Pulmonary artery endothelial cell (primary cell): ENCODE results near the gene HECTD2. TPM values are rescaled to one million over a fixed set of nuclear protein-coding genes. Genes with fewer than 3 reads are reported as not detected.
"Not testable (repeated sequence)": the region's sequence is repeated elsewhere in the genome, so short reads cannot be mapped to it uniquely, and the experiment has no call there.

ENCODE experiments used
- DNase-seq: peaks from one replicate; pipeline ENCODE4 v3.0.0-alpha.2; 2011; ENCODE audit warnings: low read depth, low spot score
- total RNA-seq: library from RNA; depleted of rRNA; stranded (reverse); fragments of >200 nt; gene quantifications from 2 replicates; pipeline ENCODE4 v1.2.3, GENCODE V29; 2014

HECTD2 gene
- 3.4 and 7.3 TPM in 2 replicates for total RNA-seq

DNA sequence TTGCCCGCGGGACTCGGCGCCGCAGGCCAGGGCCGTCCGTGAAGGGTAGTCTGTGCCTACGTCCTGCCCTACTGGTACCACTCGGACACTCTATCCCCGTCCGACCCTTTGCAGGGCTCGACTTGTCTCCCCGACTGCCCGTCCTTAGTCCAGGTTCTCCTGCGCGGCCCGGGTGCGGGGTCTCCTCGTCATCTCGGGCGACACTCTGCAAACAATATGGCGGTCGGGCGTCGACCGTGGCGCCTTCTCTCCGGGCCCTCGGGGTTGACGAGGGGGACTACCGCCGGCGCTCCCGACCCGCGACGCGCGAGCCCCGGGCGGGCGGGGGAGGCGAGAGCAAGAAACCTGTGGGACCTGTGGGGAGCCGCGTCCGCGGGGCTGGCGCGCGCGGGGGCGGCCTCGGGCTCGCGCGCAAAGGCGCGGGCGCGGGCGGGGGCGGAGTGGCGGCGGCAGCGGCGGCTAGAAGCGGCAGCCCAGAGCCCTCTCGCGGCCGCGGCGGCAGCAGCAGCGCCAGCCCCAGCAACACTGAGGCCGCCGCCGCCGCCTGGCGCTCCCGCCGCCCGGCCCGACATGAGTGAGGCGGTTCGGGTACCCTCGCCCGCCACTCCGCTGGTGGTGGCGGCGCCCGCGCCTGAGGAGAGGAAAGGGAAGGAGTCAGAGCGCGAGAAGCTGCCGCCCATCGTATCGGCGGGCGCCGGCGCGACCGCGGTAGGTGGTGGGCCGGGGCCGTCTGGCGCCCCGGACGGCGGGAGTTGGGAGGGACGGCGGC, at the start of gene HECTD2:
HECTD2 (plus strand) TSS at position 476 of the 769 bp plus-strand sequence; CDS start at position 571, 95 bp downstream.
- peak; percentile 26 for DNase-seq

DNA sequence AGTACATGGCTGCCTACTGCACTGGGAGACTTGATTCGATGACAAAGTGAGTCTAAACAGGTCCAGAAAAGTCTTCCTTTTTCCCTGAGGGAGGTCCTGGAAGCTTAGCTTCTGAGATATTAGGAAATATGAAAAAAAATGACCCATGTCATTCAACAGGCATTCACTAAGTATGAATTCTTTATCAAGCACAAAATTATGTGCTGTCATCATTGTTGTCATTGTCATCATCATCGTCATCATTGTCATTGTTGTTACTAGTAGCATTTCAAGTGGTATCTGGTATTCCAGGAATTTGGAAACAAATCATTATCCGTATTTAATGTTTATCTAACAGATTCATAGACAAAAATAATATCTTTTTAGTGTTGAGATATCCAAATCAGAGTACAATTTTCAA, 49.7 kb upstream of the HECTD2 start:
- no peak for DNase-seq

DNA sequence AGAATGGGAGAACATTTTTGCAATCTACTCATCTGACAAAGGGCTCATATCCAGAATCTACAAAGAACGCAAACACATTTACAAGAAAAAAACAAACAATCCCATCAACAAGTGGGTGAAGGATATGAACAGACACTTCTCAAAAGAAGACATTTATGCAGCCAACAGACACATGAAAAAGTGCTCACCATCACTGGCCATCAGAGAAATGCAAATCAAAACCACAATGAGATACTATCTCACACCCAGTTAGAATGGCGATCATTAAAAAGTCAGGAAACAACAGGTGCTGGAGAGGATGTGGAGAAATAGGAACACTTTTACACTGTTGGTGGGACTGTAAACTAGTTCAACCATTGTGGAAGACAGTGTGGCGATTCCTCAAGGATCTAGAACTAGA, 44.6 kb upstream of the HECTD2 start:
- not testable (repeated sequence) for DNase-seq

DNA sequence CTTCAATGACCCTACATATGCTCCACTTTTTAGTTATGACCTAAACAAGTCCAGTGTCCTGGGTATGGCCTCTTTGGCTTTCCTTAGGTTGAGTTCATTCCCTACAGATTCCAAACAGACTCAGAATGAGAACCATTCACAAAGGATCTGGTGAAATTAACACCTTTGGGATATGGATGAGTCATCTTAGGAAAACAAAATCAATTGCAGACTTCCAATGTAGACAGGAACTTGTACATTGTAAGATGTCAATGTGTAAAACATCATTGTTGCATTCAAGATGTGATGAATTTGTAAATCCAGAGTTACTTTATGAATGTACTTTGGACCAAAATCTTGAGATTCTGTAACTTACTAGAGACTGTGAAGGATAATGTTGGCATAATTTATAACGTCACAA, 43.4 kb upstream of the HECTD2 start:
- no peak for DNase-seq

GRCh38 chr10:91367127-91367531, 43.0 kb upstream of the HECTD2 start:
- DNase-seq, result no peak

DNA sequence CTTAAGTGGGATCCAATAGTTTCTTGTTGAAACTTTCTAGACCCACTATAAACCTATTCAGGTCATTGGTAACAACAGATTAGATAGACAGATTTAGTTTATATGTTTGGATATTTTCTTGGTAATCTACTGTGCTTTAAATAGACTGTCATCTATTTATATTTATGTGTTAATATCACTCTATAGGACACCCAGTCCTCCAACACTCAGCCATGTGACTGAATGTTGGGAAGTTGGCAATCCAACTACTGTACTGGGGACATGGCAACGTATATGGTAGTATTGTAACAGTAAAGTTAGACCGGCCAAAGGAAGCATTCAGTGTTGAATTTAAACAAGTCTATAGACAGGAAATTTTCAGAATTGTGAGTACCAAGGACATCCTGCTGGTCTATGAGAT, 42.6 kb upstream of the HECTD2 start:
- DNase-seq, result no peak

GRCh38 chr10:91369978-91370589, 40.1 kb upstream of the HECTD2 start:
- not testable (repeated sequence) for DNase-seq

DNA sequence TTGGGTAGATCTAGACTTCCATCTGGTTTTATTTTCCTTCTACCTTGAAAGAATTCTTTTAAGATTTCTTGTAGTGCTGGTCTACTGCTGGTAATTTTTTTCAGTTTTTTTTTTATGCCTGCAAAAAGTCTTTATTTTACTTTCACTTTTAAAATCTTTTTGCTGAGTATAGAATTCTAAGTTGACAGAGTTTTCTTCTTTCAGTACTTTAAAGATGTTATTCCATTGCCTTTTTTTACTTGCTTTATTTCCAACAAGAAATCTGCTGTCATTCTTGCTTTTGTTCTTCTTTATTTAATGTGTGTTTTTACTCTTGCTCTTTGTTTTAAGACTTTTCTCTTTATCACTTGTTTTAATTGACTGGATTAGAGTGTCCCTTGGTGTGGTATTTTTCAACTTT, 36.1 kb upstream of the HECTD2 start:
- no peak for DNase-seq

DNA sequence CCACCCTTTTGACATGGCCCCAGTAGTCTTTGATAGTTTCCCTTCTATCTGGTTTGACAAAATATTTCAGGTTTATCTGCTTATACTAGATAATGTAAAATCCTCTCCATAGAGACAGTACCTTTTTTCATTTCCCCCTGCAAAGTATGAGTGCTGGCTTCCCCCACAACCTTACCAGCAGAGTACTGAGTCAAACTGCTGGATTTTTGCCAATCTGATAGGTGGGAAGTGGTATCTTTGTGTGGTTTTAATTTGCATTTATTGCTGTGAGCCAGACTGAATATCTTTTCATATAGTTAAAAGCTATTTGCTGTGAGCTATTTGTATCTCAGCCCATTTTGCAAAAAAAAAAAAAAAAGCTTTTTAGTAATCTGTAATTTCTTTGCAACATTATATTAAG, 32.1 kb upstream of the HECTD2 start:
- DNase-seq, result no peak

GRCh38 chr10:91380873-91381256, 29.3 kb upstream of the HECTD2 start:
- DNase-seq, result no peak

- no peak for DNase-seq
These were observed 28.8 kb upstream of the HECTD2 start for GRCh38 chr10:91381257-91381891.

DNA sequence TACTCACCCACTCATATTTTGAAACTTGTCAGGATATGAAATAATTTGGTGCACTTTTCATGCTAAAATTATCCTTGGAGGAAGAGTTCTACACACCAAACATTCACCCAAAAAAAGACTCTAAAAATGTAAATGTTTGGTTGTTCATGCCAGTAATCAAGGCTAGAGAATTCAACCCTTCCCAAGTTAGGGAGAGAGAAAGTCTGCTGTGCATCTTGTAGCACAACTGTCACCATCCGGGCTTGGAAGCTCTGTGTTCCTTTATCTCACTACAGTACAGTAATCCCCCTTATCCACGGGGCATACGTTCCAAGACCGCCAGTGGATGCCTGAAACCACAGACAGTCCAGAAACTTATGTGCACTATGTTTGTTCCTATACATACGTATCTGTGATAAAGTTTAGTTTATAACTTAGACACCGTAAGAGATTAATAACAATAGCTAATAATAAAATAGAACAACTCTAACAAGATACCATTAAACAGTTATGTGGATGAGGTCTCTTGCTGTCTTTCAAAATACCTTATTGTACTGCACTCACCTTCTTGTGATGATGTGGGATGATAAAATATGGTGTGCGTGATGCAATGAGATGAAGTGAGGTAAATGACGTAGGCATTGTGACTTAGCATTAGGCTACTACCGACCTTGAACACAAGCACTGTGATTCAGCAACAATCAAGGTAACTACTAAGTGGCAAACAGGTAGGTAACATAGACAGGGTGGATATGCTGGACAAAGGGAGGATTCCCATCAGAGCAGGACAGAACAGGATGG, 24.6 kb upstream of the HECTD2 start:
- DNase-seq, result no peak

DNA sequence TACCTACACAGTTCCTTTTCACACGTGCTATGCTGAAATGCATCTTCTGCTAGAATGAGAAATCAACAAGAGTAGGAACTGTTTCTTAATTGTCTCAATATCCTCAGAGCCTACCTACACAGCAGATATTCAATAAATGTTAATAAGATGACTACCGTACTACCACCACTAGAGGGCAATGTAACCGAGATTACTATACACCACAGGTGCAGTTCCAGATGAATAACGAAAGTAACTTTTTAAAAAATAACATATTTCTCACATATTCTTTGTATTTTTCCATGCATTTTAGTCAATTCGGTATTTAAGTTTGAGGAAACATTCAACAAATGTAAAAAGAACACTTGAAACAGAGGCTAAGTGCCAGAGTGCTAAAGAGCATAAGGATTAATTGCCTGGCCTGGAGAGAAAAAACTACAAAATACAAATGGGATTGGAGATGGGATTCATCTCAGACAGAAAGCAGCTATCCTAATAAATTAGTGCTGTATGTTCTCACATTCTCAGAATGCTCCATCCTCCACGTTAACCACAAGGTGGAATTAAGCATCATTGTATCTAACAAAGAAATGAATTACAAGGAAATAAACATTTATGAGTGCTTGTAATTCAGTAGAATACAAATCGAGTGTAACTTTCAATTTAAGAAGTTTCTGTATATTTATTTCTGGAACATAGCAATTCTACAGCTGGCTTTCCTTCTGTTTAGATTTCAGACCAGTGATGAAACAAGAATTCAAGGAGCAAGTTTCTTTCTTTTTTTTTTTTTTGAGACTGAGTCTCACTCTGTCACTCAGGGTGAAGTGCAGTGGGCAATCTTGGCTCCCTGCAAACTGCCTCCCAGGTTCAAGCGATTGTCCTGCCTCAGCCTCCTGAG, 20.3 kb upstream of the HECTD2 start:
- DNase-seq, result no peak

DNA sequence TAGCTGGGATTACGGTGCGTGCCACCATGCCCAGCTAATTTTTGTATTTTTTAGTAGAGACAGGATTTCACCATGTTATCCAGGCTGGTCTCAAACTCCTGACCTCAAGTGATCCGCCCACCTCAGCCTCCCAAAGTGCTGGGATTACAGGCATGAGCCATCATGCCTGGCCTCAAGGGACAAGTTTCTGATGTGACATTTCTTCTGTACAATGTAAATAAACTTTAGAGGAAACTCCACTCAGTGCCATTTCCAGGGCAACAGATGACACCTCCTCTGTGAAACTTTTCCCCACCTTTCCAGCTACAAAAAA, 19.7 kb upstream of the HECTD2 start:
- DNase-seq, result not testable (repeated sequence)

DNA sequence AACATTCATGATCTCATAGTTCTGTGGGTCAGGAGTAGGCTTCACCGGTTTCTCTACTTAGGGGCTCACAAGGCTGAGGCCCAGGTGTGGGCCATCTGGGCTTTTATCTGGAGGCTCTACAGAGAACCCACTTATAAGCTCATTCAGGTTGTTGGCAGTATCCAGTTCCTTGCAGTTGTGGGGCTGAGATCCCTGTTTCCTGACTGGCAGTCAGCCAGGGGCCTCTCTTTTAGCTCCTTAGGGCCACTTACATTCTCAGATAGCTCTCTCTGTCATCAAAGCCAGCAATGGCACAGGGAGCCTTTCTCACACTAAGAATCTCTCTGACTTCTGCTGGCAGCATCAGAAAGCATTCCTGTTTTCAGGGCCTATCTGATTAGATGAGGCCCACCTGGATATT, 18.2 kb upstream of the HECTD2 start:
- no peak for DNase-seq

- no peak for DNase-seq
These were observed 3.8 kb upstream of the HECTD2 start for GRCh38 chr10:91406322-91406721.

- DNase-seq, result peak; percentile 66
These were observed 875 bp upstream of the HECTD2 start for GRCh38 chr10:91409069-91409868.

DNA sequence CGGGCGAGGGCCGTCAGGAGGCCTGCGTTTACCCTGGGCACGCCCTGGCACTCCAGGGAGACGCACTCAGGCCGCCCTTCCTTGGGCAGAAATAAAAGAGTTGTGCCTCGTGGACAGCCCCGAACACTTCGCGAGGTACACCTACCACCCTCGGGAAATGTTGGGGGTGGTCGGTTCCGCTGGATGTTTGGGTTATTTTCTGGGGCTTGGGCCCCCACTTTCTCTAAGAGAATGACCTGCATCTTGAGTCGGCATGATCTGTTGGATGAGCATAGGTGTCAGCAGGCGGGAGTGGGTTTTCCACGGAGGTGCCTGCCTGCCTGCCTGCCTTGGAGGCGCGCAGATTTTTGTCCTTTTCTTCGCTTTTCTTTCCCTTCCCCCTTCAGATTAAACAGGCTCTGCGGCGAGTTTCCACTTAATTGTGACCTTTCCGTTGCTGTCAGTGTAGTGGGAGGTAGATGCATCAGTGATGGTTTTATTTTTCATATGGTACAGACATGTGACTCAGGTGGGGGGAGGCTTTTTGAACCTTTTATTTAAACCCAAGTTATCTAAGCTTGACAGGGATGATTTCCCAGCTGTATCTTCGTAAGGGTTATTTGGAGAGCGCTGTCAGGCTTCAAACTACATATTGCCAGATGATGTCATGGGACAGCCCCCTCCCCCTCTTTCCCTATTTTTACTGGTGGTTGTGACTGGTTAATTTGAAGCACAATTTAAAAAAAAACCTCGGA, 661 bp downstream of the HECTD2 start:
- no peak for DNase-seq

GRCh38 chr10:91411621-91412020, 1.5 kb downstream of the HECTD2 start:
- DNase-seq, result no peak
